Measurements from ENCODE around the gene CCDC85C. TPM values are rescaled to one million over a fixed set of nuclear protein-coding genes. Genes with fewer than 3 reads are reported as not detected.

The CCDC85C gene
- polyA plus RNA-seq, 4 donors: 29.1 to 38.7 (median 30.8) TPM

- no peak for DNase-seq (ENCODE audit: low read depth in 4 of 4, low spot score in 3 of 4)
These were observed 141.8 kb downstream of the CCDC85C start for GRCh38 chr14:99462210-99462609.

DNA sequence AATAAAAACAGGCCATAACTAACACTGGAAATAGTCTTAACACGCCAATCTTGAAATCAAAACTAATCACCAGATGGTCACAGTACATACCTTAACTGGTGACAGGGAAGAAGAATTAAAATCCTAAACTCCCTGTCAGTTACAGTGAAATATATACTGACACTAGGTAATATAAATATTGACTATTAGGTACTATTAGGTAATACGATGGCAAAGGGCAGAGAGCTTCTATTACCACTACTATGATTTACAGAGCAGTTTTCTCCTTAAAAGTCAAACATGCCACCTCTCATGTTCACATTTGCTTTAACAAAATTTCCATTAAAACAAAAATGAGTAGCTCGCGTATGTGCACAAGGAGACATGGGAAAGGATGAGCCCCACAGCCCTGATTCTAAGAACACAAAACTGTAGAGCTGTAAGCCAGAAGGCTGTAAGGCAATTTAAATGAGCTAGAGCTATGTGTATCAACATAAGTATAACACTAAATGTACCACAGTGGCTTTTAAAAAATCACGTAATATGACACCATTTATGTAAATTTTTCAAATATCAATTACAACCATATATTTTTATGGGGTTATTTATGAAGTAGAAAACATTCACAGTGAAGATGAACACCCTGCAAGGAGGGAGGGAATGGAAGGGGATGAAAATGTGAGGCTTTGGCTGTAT lies 142.5 kb downstream of the CCDC85C start:
- DNase-seq (ENCODE audit: low read depth in 4 of 4, low spot score in 3 of 4): no peak

GRCh38 chr14:99460793-99461192 lies 143.2 kb downstream of the CCDC85C start:
- DNase-seq (ENCODE audit: low read depth in 4 of 4, low spot score in 3 of 4): no peak

DNA sequence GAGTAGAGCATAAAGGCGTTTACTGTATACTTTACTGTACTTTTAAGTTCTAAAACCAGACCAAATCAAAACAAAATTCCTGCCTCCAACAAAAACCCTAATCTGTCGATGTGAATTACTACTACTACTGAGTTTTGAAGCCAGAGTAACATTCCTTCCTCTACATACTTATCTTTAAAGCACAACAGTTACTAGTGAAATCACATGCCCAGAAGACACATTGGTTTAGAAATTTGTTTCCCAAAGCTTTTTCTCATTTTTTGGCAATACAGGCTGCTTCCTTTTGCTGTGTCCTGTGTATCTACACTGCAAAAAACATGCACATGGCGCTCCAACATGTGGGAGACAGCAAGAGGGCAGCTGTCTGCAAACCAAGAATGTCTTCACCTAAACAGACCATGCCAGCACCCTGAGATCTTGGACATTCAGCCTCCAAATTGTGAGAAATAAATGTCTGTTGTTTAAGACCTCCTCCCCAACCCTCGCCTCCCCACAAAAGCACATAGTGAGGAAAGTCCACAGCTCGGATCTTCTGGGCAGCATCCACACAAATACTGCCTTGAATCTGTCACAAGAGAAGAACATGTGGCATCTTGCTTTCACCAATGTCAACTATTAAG lies 144.4 kb downstream of the CCDC85C start:
- DNase-seq (ENCODE audit: low read depth in 4 of 4, low spot score in 3 of 4): no peak

DNA sequence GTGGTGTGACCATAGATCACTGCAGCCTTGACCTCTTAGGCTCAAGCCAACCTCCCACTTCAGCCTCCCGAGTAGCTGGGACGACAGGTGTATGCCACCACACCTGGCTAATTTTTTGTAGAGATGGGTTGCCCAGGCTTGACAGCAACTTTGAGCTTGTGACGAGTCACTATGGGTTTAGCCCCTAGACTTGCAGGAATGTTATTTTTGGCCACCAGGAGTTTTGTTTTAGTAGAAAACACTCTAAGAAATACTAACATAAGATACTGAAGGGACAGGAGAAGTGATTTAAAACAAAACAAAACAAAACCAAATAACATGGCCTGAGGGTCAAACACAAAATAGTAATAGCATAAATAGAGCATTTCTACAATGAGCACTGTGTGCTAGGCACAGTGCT lies 149.8 kb downstream of the CCDC85C start:
- no peak for DNase-seq (ENCODE audit: low read depth in 4 of 4, low spot score in 3 of 4)

DNA sequence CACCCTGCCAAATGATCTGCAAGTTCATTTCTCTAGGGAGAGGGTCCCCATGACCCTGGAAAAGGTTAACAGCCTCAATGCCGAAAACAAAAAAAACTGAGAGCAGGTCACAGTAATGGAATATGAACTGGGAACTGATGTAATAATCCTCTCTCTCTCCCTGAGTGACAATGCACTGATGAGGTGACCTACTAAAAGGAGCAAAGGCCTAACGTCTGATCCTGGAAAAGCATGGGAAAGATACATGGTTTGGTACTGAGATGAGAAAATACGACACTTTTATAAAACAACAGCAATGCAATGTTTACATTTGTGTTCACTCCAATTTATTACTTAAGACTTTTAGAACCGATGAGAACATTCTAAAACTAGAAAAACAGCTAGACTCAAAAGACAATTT lies 151.0 kb downstream of the CCDC85C start:
- DNase-seq (ENCODE audit: low read depth in 4 of 4, low spot score in 3 of 4): no peak

DNA sequence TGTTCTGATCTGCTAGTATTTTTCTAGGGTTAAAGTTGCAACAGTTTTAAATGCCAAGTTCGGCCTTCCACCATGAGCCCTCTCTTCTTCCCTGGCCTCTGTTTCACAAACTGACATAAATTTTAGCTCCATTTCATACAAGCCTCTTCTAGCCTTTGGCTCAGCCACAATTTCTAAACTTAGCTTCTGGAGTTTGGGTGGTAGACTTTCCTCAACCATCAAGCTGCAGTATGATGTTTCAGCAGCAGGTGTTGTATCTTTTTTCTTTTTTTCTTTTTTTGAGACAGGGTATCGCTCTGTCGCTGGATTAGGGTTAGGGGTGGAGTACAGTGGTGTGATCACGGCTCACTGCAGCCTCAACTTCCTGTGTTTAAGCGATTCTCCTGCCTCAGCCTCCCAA lies 152.8 kb downstream of the CCDC85C start:
- no peak for DNase-seq (ENCODE audit: low read depth in 4 of 4, low spot score in 3 of 4)

- no peak for DNase-seq (ENCODE audit: low read depth in 4 of 4, low spot score in 3 of 4)
These were observed 153.7 kb downstream of the CCDC85C start for GRCh38 chr14:99450266-99450665.

Other genes with a start within 250 kb of the CCDC85C start
- gene SETD3, start 123.3 kb downstream of the CCDC85C start, polyA plus RNA-seq (ENCODE audit: insufficient read length in 4 of 4): 10 to 100 TPM; 64.1 to 73.6 (median 67.3) TPM
- 10 to 100 TPM; 41.7 to 54.9 (median 48.3) TPM for gene CCNK, start 122.8 kb downstream of the CCDC85C start, polyA plus RNA-seq (ENCODE audit: insufficient read length in 4 of 4)
- 1 to 10 TPM; 1.7 to 2.0 (median 1.8) TPM for gene HHIPL1, start 40.9 kb upstream of the CCDC85C start, polyA plus RNA-seq (ENCODE audit: insufficient read length in 4 of 4)
- 1 to 10 TPM; 1.5 to 2.2 (median 1.7) TPM for gene CYP46A1, start 80.1 kb upstream of the CCDC85C start, polyA plus RNA-seq (ENCODE audit: insufficient read length in 4 of 4)
- gene EML1, start 189.2 kb upstream of the CCDC85C start, polyA plus RNA-seq (ENCODE audit: insufficient read length in 4 of 4): 10 to 100 TPM; 38.0 to 42.1 (median 39.4) TPM